ENCODE data around the gene CSRNP3.

Gene CSRNP3

DNA sequence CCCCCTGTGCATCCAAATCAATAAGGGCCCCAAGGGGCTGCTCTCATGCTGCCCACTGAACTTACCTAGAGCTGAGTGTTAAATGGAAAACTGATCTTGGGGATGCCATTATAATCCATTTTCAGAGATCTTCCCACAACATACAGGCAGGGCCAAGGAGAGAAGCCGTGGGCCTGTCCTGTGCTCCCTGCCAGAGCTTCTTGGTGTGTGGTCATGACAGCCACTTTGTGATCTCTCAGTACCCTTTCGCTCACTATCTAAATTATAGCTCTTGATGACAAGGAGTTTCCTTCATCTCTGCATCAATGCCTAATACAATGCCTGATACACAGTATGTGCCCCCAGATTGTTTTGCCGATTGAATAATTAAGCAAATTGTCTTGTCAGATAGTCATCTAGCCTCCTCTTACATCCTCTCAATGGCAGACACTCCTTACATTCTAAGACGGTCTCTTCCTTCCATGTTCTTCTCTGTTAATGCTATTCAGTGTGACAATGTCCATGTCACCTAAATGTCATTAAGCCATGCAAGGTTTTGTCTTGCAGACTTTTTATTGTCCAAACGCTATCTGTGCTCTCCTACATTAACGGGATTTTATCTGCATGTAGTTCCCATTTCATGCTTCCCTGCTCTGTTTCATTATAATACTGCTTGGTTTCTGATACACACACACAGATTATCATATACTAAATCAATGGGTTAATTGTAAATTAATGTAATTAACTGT lies 5.9 kb downstream of the CSRNP3 start:
- Histone ChIP-seq H3K36me3 (ENCODE audit: control insufficient read depth, insufficient read depth, low read length) (no peaks in the 10 kb centered on the region), H3K27me3 (ENCODE audit: control insufficient read depth, insufficient read depth, low read length) (no peaks in the 10 kb centered on the region), H3K4me3 (ENCODE audit: low read length) (no peak overlapping the region), H3K27ac (ENCODE audit: low read depth, low read length) (no peak overlapping the region), H3K9ac (ENCODE audit: low read length) (no peak overlapping the region), H3K4me1 (ENCODE audit: control insufficient read depth, insufficient read depth, low read length) (no peaks in the 10 kb centered on the region)

DNA sequence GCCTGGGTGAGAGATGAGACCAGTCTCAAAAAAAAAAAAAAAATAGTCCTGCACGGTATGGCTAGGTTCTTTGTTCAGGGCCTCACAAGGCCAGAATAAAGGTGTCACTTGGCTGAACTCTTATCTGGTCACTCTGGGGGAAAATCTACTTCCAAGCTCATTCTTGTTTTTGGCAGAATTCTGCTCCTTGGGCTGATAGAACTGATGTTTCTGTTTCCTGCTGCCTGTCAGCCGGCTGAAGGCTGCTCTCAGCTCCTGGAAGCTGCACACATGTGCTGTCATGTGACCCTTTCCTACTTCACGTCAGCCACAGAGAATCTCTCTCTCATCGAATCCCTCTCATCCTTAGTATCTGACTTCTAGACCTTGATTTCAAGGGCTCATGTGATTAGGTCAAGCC lies 10.4 kb downstream of the CSRNP3 start:
- Histone ChIP-seq H3K27me3 (ENCODE audit: control insufficient read depth, insufficient read depth, low read length) (no peaks in the 10 kb centered on the region), H3K4me1 (ENCODE audit: control insufficient read depth, insufficient read depth, low read length) (no peaks in the 10 kb centered on the region), H3K36me3 (ENCODE audit: control insufficient read depth, insufficient read depth, low read length) (no peaks in the 10 kb centered on the region), H3K4me3 (ENCODE audit: low read length) (no peak overlapping the region), H3K27ac (ENCODE audit: low read depth, low read length) (no peak overlapping the region), H3K9ac (ENCODE audit: low read length) (no peak overlapping the region)

DNA sequence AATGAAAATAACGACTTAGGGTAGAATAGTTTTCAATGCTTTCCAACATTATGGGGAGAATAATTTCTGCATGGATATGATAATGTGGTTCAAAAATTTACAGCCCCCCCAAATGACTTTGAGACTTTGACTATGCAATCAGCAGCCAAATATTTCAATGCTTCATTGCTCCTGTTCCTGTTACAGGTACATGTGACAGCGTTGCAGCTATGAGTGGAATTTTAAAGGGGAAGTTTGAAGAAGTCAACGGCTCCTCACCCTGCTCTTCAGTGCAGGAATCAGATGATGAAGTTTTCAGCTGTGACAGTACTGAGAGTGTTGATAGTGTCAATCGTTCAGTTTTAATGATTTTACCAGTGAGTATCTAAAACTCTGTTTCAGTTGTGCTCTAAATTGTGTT lies 25.1 kb downstream of the CSRNP3 start:
- H3K27ac ChIP-seq (ENCODE audit: low read depth, low read length): no peak overlapping the region
- no peaks in the 10 kb centered on the region for H3K27me3 ChIP-seq (ENCODE audit: control insufficient read depth, insufficient read depth, low read length)
- no peaks in the 10 kb centered on the region for H3K4me1 ChIP-seq (ENCODE audit: control insufficient read depth, insufficient read depth, low read length)
- H3K9ac ChIP-seq (ENCODE audit: low read length): no peak overlapping the region
- H3K4me3 ChIP-seq (ENCODE audit: low read length): no peak overlapping the region
- no peaks in the 10 kb centered on the region for H3K36me3 ChIP-seq (ENCODE audit: control insufficient read depth, insufficient read depth, low read length)

DNA sequence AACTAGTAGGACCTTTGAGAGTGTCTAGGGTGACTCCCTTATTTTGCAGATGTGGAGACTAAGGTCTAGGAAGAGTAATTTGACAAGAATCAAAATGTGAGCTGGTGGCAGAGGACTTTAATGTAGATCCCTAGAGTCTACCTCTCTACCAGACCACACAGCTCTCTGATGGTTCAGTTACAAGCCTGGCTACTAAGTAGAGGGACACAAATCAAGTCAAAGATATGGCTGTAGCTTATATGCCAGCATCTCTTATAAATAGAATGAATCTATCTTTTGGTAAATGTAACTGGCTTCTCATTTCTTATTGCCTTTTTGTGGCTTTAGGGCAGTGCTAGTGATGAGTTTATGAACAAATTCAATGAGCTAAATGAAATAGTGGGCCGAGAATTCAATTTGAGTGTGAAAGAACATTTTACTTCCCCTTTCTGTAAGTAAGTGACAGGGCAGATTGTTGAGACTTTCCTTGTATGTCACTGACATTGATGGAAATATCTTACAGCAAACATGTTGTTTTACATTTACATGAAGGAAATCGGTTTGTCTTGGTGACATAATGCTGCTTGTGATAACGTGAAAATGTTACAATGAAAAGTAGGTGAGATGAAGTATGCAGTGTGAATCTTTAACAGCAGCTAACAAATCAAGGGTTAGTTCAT lies 28.3 kb downstream of the CSRNP3 start:
- H3K9ac ChIP-seq (ENCODE audit: low read length): no peak overlapping the region
- no peak overlapping the region for H3K27ac ChIP-seq (ENCODE audit: low read depth, low read length)
- H3K4me3 ChIP-seq (ENCODE audit: low read length): no peak overlapping the region
- H3K27me3 ChIP-seq (ENCODE audit: control insufficient read depth, insufficient read depth, low read length): no peaks in the 10 kb centered on the region
- H3K4me1 ChIP-seq (ENCODE audit: control insufficient read depth, insufficient read depth, low read length): no peaks in the 10 kb centered on the region
- no peaks in the 10 kb centered on the region for H3K36me3 ChIP-seq (ENCODE audit: control insufficient read depth, insufficient read depth, low read length)

DNA sequence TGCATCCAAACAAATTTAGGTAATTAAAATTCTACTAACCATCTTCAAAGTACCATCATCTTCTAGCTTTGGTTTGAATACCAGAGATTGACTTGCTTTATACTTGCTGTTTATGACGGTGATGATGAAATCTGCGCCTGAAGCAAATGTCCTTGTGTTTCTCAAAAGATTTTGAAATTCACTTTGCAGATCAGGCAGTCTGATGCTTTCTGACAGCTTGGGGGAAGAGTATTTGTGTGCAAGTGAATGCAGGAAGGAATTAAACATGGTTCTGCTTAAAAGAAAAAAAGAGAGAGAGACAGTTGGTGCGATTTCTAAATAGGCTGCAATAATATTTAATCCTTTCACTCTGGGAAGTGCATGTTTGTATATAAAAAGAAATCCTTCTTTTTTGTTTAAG lies 29.6 kb downstream of the CSRNP3 start:
- H3K9ac ChIP-seq (ENCODE audit: low read length): no peak overlapping the region
- H3K4me3 ChIP-seq (ENCODE audit: low read length): no peak overlapping the region
- no peaks in the 10 kb centered on the region for H3K36me3 ChIP-seq (ENCODE audit: control insufficient read depth, insufficient read depth, low read length)
- H3K27me3 ChIP-seq (ENCODE audit: control insufficient read depth, insufficient read depth, low read length): no peaks in the 10 kb centered on the region
- no peaks in the 10 kb centered on the region for H3K4me1 ChIP-seq (ENCODE audit: control insufficient read depth, insufficient read depth, low read length)
- H3K27ac ChIP-seq (ENCODE audit: low read depth, low read length): no peak overlapping the region

DNA sequence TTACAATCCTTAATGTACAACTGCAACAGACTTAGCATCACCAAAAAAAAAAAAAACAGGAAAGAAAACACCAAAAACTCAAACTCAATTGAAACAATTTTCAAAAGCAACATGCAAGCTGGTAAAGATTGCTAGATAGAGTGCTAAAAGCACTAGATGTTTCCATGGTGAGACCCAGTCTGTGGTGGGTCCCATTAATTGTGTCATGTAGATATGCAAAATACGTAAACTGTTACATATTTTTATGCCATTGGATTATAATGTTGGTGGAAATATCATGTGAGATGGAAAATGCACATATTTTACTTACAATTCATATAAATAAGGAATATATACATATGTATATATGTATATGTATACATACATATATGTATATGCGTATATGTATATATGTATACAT lies 30.5 kb downstream of the CSRNP3 start:
- Histone ChIP-seq H3K4me3 (ENCODE audit: low read length) (no peak overlapping the region), H3K27ac (ENCODE audit: low read depth, low read length) (no peak overlapping the region), H3K9ac (ENCODE audit: low read length) (no peak overlapping the region), H3K27me3 (ENCODE audit: control insufficient read depth, insufficient read depth, low read length) (no peaks in the 10 kb centered on the region), H3K4me1 (ENCODE audit: control insufficient read depth, insufficient read depth, low read length) (no peaks in the 10 kb centered on the region), H3K36me3 (ENCODE audit: control insufficient read depth, insufficient read depth, low read length) (no peaks in the 10 kb centered on the region)

DNA sequence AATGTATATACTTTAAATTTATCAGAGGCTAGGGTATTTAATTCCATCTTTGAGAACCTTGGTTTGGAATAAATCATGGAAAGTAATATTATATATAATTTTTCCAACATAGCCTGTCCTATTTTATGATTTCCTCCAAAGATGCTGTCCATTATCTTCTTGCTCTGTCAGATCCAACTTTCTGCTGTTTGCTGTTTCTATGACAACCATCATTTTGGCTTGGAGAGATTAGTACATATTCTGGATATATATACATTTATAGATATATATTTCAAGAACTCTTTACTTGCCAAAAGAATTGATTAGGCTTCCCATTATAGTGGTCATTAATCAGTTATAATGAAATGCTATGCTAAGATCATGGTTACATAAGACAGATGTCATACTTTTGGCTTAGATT lies 31.3 kb downstream of the CSRNP3 start:
- Histone ChIP-seq H3K27ac (ENCODE audit: low read depth, low read length) (no peak overlapping the region), H3K36me3 (ENCODE audit: control insufficient read depth, insufficient read depth, low read length) (no peaks in the 10 kb centered on the region), H3K27me3 (ENCODE audit: control insufficient read depth, insufficient read depth, low read length) (no peaks in the 10 kb centered on the region), H3K4me3 (ENCODE audit: low read length) (no peak overlapping the region), H3K9ac (ENCODE audit: low read length) (no peak overlapping the region), H3K4me1 (ENCODE audit: control insufficient read depth, insufficient read depth, low read length) (no peaks in the 10 kb centered on the region)

DNA sequence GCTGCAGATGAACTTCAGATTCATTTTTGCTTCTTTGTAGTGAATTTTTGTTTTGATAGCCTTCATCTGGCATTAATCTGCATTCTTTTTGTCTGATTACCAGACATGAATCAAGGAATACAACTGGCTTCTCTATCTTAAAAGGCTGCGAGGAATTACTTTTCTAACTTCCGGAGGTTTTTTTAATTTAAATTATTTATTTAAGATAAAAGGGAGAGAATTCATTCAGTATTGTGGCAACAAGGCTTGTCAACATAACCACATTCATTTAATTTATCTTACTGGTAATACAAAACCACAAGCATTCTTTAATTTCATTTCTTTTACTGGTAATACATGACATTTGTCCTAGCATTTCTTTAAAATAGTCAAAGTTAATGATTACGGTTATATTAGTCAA lies 36.0 kb downstream of the CSRNP3 start:
- Histone ChIP-seq H3K4me3 (ENCODE audit: low read length) (no peak overlapping the region), H3K9ac (ENCODE audit: low read length) (no peak overlapping the region), H3K27ac (ENCODE audit: low read depth, low read length) (no peak overlapping the region), H3K36me3 (ENCODE audit: control insufficient read depth, insufficient read depth, low read length) (no peaks in the 10 kb centered on the region), H3K27me3 (ENCODE audit: control insufficient read depth, insufficient read depth, low read length) (no peaks in the 10 kb centered on the region), H3K4me1 (ENCODE audit: control insufficient read depth, insufficient read depth, low read length) (no peaks in the 10 kb centered on the region)

DNA sequence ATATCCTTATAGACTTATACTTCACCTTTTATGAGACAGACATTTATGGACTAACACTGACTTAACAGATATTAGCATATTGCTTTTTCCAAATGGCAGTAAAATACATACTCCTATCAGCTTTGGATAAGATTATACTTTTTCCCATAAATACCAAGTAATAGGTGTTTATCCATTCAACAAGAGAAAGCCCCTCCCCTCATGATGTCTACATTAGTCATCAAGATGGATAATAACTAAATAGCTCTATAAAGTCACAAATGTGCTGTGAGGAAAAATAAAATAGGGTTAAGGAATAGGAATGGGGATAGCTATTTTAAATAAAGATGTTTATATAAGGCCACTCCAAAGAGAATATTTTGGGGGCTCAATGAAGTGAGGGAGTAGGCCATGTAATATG lies 39.4 kb downstream of the CSRNP3 start:
- Histone ChIP-seq H3K27me3 (ENCODE audit: control insufficient read depth, insufficient read depth, low read length) (no peaks in the 10 kb centered on the region), H3K4me3 (ENCODE audit: low read length) (no peak overlapping the region), H3K9ac (ENCODE audit: low read length) (no peak overlapping the region), H3K4me1 (ENCODE audit: control insufficient read depth, insufficient read depth, low read length) (no peaks in the 10 kb centered on the region), H3K27ac (ENCODE audit: low read depth, low read length) (no peak overlapping the region), H3K36me3 (ENCODE audit: control insufficient read depth, insufficient read depth, low read length) (no peaks in the 10 kb centered on the region)

DNA sequence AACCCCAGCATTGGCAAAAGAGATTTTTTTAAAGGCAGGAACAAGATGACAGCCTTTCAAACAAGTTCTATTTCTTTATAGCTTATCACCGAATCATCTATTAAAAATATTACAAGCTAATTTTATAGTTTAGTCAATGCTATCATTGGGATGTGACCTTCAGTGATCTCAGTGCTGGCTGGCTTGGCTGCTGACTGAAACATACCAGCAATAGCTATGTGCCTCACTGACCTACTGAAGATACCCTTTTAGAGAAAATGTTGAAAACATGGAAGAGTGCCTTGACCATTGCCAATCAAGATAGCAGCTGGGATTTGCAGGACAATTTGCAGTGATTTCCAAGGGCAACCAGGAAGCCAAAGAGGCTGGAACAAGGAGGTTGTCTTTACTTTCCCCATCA lies 44.0 kb downstream of the CSRNP3 start:
- no peak overlapping the region for H3K9ac ChIP-seq (ENCODE audit: low read length)
- no peak overlapping the region for H3K27ac ChIP-seq (ENCODE audit: low read depth, low read length)
- no peak overlapping the region for H3K4me3 ChIP-seq (ENCODE audit: low read length)
- no peaks in the 10 kb centered on the region for H3K4me1 ChIP-seq (ENCODE audit: control insufficient read depth, insufficient read depth, low read length)
- H3K36me3 ChIP-seq (ENCODE audit: control insufficient read depth, insufficient read depth, low read length): no peaks in the 10 kb centered on the region
- H3K27me3 ChIP-seq (ENCODE audit: control insufficient read depth, insufficient read depth, low read length): no peaks in the 10 kb centered on the region

DNA sequence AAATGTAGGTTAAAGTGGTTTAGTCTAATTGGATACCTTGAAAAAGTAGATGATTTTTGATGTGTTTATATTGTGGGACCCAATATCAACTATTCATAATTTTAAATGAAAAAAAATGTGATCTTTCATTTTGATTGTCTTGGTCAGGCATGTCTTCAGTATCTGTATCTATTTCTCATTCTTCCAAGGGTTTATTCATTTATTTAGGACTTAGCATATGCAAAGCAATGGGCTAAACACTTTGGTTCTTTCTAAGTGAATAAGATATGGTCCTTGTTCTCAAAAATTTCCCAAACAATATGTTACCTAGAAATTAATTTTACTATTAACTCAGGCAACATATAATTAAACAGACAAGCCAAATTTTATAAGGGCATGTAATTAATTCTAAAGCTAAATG lies 49.1 kb downstream of the CSRNP3 start:
- no peak overlapping the region for H3K27ac ChIP-seq (ENCODE audit: low read depth, low read length)
- H3K9ac ChIP-seq (ENCODE audit: low read length): no peak overlapping the region
- H3K4me3 ChIP-seq (ENCODE audit: low read length): no peak overlapping the region
- H3K4me1 ChIP-seq (ENCODE audit: control insufficient read depth, insufficient read depth, low read length): no peaks in the 10 kb centered on the region
- no peaks in the 10 kb centered on the region for H3K27me3 ChIP-seq (ENCODE audit: control insufficient read depth, insufficient read depth, low read length)
- H3K36me3 ChIP-seq (ENCODE audit: control insufficient read depth, insufficient read depth, low read length): no peaks in the 10 kb centered on the region

DNA sequence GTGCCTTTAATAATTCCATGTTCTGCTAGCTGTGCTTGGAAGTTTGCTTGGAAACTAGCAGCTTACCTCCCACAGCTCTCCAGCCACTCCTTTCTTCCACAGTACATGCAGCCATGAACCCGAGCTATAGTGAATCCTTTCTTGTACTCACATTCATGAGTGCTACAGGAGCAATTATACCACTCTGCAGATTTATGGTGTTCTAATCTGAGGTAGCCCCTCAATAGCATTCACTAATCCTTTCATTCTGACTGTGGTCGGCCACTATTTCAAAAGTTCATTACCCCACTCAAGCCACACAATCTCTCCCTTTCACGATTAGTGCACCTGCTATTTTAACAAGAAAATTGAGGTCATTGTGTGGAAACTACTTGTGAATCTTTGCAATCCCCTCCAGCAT lies 53.2 kb downstream of the CSRNP3 start:
- Histone ChIP-seq H3K9ac (ENCODE audit: low read length) (no peak overlapping the region), H3K36me3 (ENCODE audit: control insufficient read depth, insufficient read depth, low read length) (no peaks in the 10 kb centered on the region), H3K27ac (ENCODE audit: low read depth, low read length) (no peak overlapping the region), H3K4me1 (ENCODE audit: control insufficient read depth, insufficient read depth, low read length) (no peaks in the 10 kb centered on the region), H3K4me3 (ENCODE audit: low read length) (no peak overlapping the region), H3K27me3 (ENCODE audit: control insufficient read depth, insufficient read depth, low read length) (no peaks in the 10 kb centered on the region)

DNA sequence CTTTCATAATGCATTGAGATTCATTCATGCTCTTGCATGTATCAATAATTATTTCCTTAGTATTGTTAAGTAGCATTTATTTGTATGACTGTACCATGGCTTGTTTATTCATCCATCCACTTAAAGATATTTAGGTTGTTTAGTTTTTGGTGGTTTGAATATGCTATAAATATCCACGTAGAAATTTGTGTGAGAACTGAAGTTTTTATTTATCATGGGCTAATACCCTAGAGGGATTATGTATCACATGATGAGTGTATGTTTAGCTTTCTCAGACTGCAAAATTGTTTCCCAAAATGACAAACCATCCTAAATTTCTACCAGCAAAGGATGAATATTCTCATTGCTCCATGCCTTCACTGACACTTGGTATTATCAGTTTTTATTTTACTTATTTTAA lies 55.2 kb downstream of the CSRNP3 start:
- H3K27me3 ChIP-seq (ENCODE audit: control insufficient read depth, insufficient read depth, low read length): no peaks in the 10 kb centered on the region

More for the DNA sequence above, 55.2 kb downstream of the CSRNP3 start:
- no peaks in the 10 kb centered on the region for H3K4me1 ChIP-seq (ENCODE audit: control insufficient read depth, insufficient read depth, low read length)
- H3K9ac ChIP-seq (ENCODE audit: low read length): no peak overlapping the region
- H3K27ac ChIP-seq (ENCODE audit: low read depth, low read length): no peak overlapping the region
- no peaks in the 10 kb centered on the region for H3K36me3 ChIP-seq (ENCODE audit: control insufficient read depth, insufficient read depth, low read length)
- no peak overlapping the region for H3K4me3 ChIP-seq (ENCODE audit: low read length)
